ENCODE measurements around the gene TNFRSF18. TPM values are rescaled to one million over a fixed set of nuclear protein-coding genes. Genes with fewer than 3 reads are reported as not detected.

The TNFRSF18 gene
- total RNA-seq, 4 donors from 2014 or later, result 0.29 to 0.66 TPM; not detected in 2

DNA sequence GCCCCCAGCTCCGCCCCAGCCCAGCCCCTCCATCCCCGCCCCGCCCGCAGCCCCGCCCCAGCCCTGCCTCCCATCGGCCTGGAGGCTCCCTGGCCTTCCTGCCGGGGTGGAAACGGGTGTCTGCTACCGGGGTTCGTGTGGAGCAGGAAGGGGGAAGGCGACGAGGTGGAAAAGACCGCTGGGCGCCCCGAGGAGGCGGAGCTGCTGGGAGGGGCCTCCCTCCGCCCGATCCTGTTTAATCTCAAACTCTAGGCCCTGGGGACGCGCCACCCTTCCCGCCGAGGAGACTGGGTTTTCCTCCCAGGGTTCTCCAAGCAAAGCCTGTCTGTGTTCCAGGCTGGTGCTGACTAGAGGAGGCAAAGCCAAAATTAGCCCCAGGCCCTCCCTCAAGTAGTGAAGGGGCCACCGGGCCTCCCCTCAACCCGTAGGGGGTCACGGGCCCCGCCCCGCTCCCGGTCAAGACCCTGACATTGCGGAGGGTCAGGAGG, 48.9 kb downstream of the TNFRSF18 start:
- Histone ChIP-seq H3K36me3 (no peaks in the 10 kb centered on the region), H3K4me3 (peak overlapping the region; percentile 66 to 84 (median 77)), H3K4me1 (peaks cover 11 to 17% (median 15%) of the 10 kb centered on the region in 4 donors), H3K9me3 (no peaks in the 10 kb centered on the region), H3K27me3 (peaks cover 0 to 12% (median 0%) of the 10 kb centered on the region in 4 donors), H3K27ac (replicated peaks in 1 of 4) (peak overlapping the region; percentile 84 to 96 (median 90))
- 0% methylated on average over 13 of the region's 29 CpGs for WGBS
- TF ChIP-seq, protein P1, sequence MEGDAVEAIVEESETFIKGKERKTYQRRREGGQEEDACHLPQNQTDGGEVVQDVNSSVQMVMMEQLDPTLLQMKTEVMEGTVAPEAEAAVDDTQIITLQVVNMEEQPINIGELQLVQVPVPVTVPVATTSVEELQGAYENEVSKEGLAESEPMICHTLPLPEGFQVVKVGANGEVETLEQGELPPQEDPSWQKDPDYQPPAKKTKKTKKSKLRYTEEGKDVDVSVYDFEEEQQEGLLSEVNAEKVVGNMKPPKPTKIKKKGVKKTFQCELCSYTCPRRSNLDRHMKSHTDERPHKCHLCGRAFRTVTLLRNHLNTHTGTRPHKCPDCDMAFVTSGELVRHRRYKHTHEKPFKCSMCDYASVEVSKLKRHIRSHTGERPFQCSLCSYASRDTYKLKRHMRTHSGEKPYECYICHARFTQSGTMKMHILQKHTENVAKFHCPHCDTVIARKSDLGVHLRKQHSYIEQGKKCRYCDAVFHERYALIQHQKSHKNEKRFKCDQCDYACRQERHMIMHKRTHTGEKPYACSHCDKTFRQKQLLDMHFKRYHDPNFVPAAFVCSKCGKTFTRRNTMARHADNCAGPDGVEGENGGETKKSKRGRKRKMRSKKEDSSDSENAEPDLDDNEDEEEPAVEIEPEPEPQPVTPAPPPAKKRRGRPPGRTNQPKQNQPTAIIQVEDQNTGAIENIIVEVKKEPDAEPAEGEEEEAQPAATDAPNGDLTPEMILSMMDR (IDR thresholded peaks at IDR 0.05), result no peak
- peak; percentile 74 to 84 for TF ChIP-seq POLR2AphosphoS5 (IDR thresholded peaks at IDR 0.05)
- intact Hi-C loops (cut with DNase I), result no loop called here
- DNase-seq (ENCODE audit: extremely low spot score), result no peak

DNA sequence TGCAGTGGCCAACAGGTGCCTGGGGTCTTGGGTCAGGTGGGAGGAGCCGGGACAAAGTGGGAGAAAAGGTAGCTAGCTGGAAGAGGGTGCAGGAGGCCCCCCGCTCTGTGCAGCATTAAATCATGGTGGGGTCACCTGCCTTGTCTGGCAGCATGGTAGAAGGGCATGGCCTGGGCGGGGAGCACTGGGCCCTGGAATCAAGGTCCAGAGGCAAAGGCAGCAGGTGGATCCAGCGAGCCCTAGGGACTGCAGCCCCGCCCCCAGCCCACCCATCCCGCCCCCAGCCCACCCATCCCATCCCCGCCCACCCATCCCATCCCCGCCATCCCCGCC, 49.4 kb downstream of the TNFRSF18 start:
- H3K4me3 ChIP-seq, result peak overlapping the region in 2 of 4 donors; percentile 75 to 84
- peaks cover 11 to 17% (median 15%) of the 10 kb centered on the region in 4 donors for H3K4me1 ChIP-seq
- H3K9me3 ChIP-seq, result no peaks in the 10 kb centered on the region
- no peak for DNase-seq (ENCODE audit: extremely low spot score)
- no peaks in the 10 kb centered on the region for H3K36me3 ChIP-seq
- TF ChIP-seq POLR2AphosphoS5 (IDR thresholded peaks at IDR 0.05), result no peak
- no peak for TF ChIP-seq EP300 (IDR thresholded peaks at IDR 0.05)
- TF ChIP-seq, protein P1 (IDR thresholded peaks at IDR 0.05), result no peak
- intact Hi-C loops (cut with DNase I), result no loop called here
- 94% methylated on average over 3 of the region's 9 CpGs for WGBS
- peak overlapping the region in 1 of 4 donors; percentile 22 for H3K27ac ChIP-seq (replicated peaks in 1 of 4)
- peaks cover 0 to 7% (median 0%) of the 10 kb centered on the region in 4 donors for H3K27me3 ChIP-seq

DNA sequence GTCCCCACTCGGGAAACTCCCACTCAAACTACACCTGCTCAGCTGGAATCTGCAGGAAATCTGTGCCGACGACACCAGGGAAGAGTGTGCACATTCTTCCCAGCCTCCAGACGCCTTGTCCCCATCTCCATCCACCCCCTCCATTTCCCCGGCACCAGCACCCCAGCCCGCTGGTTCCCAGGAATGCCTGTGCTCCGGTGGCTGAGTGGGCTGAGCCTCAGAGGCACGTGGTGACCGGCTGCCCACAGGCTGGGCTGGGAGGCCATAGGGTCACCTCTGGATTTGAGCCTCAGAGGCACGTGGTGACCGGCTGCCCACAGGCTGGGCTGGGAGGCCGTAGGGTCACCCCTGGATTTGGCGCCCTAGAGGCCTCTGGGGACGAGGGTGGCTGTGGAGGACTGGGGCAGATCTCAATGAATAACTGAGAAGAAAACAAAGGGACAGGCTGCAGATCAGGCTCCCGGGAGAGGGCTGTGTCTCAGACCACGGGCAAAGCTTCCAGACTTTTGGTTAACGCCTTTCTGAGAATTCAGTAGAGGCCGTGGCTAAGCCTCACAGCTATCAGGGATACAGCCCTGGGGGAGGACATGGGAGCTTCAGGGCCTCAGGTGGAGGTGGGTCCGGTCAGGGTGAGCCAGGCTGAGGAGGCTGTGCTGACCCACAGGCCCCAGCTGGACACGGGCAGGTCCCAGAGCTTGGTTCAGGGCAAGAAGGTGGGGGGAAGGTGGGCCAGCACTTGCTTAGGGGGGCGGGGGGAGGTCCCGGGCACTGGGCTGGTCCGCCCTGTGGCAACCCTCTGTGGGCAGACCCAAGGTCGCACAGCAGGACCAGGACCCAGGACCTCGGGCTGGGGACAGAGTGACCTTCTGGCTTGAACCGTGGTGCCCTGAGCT, 50.0 kb downstream of the TNFRSF18 start:
- intact Hi-C loops (cut with DNase I), result no loop called here
- DNase-seq (ENCODE audit: extremely low spot score), result no peak

GRCh38 chr1:1155258-1155657, 51.1 kb downstream of the TNFRSF18 start:
- TF ChIP-seq POLR2A (IDR thresholded peaks at IDR 0.05; ENCODE audit: low read depth) (no peak), EP300 (IDR thresholded peaks at IDR 0.05) (no peak), POLR2AphosphoS5 (IDR thresholded peaks at IDR 0.05) (no peak)
- TF ChIP-seq, protein P1 (IDR thresholded peaks at IDR 0.05), result no peak
- intact Hi-C loops (cut with DNase I), result no loop called here
- H3K27ac ChIP-seq (replicated peaks in 1 of 4), result no peak overlapping the region

More for the DNA sequence above, 50.0 kb downstream of the TNFRSF18 start:
- no peak for TF ChIP-seq EP300 (IDR thresholded peaks at IDR 0.05)
- TF ChIP-seq POLR2A (IDR thresholded peaks at IDR 0.05; ENCODE audit: low read depth), result no peak
- no peak for TF ChIP-seq POLR2AphosphoS5 (IDR thresholded peaks at IDR 0.05)
- TF ChIP-seq, protein P1 (IDR thresholded peaks at IDR 0.05), result no peak
- Histone ChIP-seq H3K36me3 (no peaks in the 10 kb centered on the region), H3K9me3 (no peaks in the 10 kb centered on the region), H3K4me1 (peaks cover 11 to 17% (median 15%) of the 10 kb centered on the region in 4 donors), H3K4me3 (no peak overlapping the region), H3K27me3 (peaks cover 0 to 1% (median 0%) of the 10 kb centered on the region in 4 donors), H3K27ac (replicated peaks in 1 of 4) (peak overlapping the region in 1 of 4 donors; percentile 22)
- 85% methylated on average over 18 of the region's 26 CpGs for WGBS

More at GRCh38 chr1:1155258-1155657, 51.1 kb downstream of the TNFRSF18 start:
- peaks cover 11 to 17% (median 15%) of the 10 kb centered on the region in 4 donors for H3K4me1 ChIP-seq
- 76% methylated on average over 10 of the region's 10 CpGs for WGBS
- H3K4me3 ChIP-seq, result no peak overlapping the region
- no peak for DNase-seq (ENCODE audit: extremely low spot score)
- H3K9me3 ChIP-seq, result no peaks in the 10 kb centered on the region
- H3K27me3 ChIP-seq, result no peaks in the 10 kb centered on the region
- H3K36me3 ChIP-seq, result no peaks in the 10 kb centered on the region

All from esophagus muscularis mucosa (tissue), 4 donors.